Hepatocyte (in vitro differentiated cells): ENCODE measurements around the gene ZDHHC5. TPM values are rescaled to one million over a fixed set of nuclear protein-coding genes. Genes with fewer than 3 reads are reported as not detected.
A peak's percentile ranks its signal among the peaks of the same experiment; 100 is the strongest.

Source experiments
- DNase-seq: peaks from one replicate; pipeline ENCODE4 v3.0.0-alpha.2; 2016; ENCODE audit warnings: low spot score
- H2AFZ ChIP-seq: fragments of 200-600 bp; sonication (generic); 2 replicates; pipeline ENCODE4 v1.6.0; 2016; ENCODE audit warnings: antibody characterized with exemption, mild to moderate bottlenecking
- H3K27ac ChIP-seq: fragments of 200-600 bp; sonication (generic); 2 replicates; pipeline ENCODE4 v1.5.1; 2016; ENCODE audit warnings: mild to moderate bottlenecking
- H3K27me3 ChIP-seq: fragments of 200-600 bp; sonication (generic); 2 replicates; pipeline ENCODE4 v1.6.1; 2016
- H3K36me3 ChIP-seq: fragments of 200-600 bp; sonication (generic); replicated peaks from 2 replicates; pipeline ENCODE4 v1.5.1; 2016; ENCODE audit warnings: low read depth; ENCODE audit not compliant: insufficient read depth
- H3K4me1 ChIP-seq: fragments of 200-600 bp; sonication (generic); 2 replicates; pipeline ENCODE4 v1.5.1; 2016; ENCODE audit warnings: mild to moderate bottlenecking, moderate library complexity; ENCODE audit not compliant: insufficient read depth
- H3K4me2 ChIP-seq: fragments of 200-600 bp; sonication (generic); 2 replicates; pipeline ENCODE4 v1.6.0; 2016
- H3K4me3 ChIP-seq: fragments of 200-600 bp; sonication (generic); 2 replicates; pipeline ENCODE4 v1.5.1; 2016; ENCODE audit warnings: mild to moderate bottlenecking
- H3K79me2 ChIP-seq: fragments of 200-600 bp; sonication (generic); 2 replicates; pipeline ENCODE4 v1.6.0; 2017; ENCODE audit warnings: mild to moderate bottlenecking
- H3K9me2 ChIP-seq: fragments of 200-600 bp; sonication (generic); replicated peaks from 2 replicates; pipeline ENCODE4 v1.6.0; 2017; ENCODE audit warnings: mild to moderate bottlenecking; ENCODE audit not compliant: insufficient read depth
- H3K9me3 ChIP-seq: fragments of 200-600 bp; sonication (generic); 2 replicates; pipeline ENCODE4 v1.5.1; 2016; ENCODE audit warnings: low read depth, mild to moderate bottlenecking
- H4K20me1 ChIP-seq: fragments of 200-600 bp; sonication (generic); 2 replicates; pipeline ENCODE4 v1.6.0; 2016; ENCODE audit warnings: mild to moderate bottlenecking; ENCODE audit not compliant: insufficient read depth, poor library complexity, severe bottlenecking
- CTCF ChIP-seq: fragments of 200-600 bp; sonication (generic); IDR thresholded peaks from 2 replicates; pipeline ENCODE4 v1.5.1; 2016; ENCODE audit warnings: antibody characterized with exemption, mild to moderate bottlenecking; ENCODE audit not compliant: poor library complexity
- EZH2 ChIP-seq: fragments of 200-600 bp; sonication (generic); IDR thresholded peaks from 2 replicates; pipeline ENCODE4 v1.6.1; 2016; ENCODE audit warnings: antibody characterized with exemption, mild to moderate bottlenecking, borderline replicate concordance
- EZH2phosphoT487 ChIP-seq: fragments of 200-600 bp; sonication (generic); IDR thresholded peaks from one replicate; pipeline ENCODE4 v1.6.1; 2018; ENCODE audit warnings: antibody characterized with exemption, mild to moderate bottlenecking, low read depth, moderate library complexity; ENCODE audit not compliant: unreplicated experiment, severe bottlenecking
- WGBS: methylation state at CpG from one replicate; pipeline ENCODE4 v1.1.6; 2016; ENCODE audit warnings: low lambda C conversion rate; ENCODE audit errors: missing lambda C conversion rate; 5-methylcytosine and 5-hydroxymethylcytosine counted together
- polyA plus RNA-seq: library from polyadenylated mRNA; unstranded; fragments of >200 nt; fragmentation: Nextera tagmentation; extraction: Ambion mirVana; gene quantifications from 2 replicates; pipeline ENCODE4 v1.2.1, GENCODE V29; 2016
- total RNA-seq: library from RNA; depleted of rRNA; stranded (reverse); fragments of >200 nt; gene quantifications from 2 replicates; pipeline ENCODE4 v1.2.3, GENCODE V29; 2014

Gene ZDHHC5
- total and polyA plus RNA-seq, 2 experiments from 2014 or later, result 41.3 to 42.3 TPM

- no peaks in the 10 kb centered on the region for H3K27me3 ChIP-seq
- H3K36me3 ChIP-seq, result no peaks in the 10 kb centered on the region
- TF ChIP-seq CTCF (no peak), EZH2phosphoT487 (no peak), EZH2 (no peak)
- H4K20me1 ChIP-seq, result no peaks in the 10 kb centered on the region
- H3K4me3 ChIP-seq, result peak overlapping the region; percentile 9
- no peaks in the 10 kb centered on the region for H3K9me3 ChIP-seq
- no peak for DNase-seq
- 35% methylated on average over 5 of the region's 5 CpGs for WGBS
- peak overlapping the region; percentile 86 for H3K27ac ChIP-seq
- peak overlapping the region; percentile 70 for H2AFZ ChIP-seq
- peak overlapping the region; percentile 74 for H3K4me2 ChIP-seq
- H3K4me1 ChIP-seq, result peaks cover 6% of the 10 kb centered on the region
- H3K9me2 ChIP-seq, result no peaks in the 10 kb centered on the region
- H3K79me2 ChIP-seq, result peaks cover 26% of the 10 kb centered on the region
Measured at GRCh38 chr11:57656885-57657193, 11.1 kb upstream of the ZDHHC5 start.

DNA sequence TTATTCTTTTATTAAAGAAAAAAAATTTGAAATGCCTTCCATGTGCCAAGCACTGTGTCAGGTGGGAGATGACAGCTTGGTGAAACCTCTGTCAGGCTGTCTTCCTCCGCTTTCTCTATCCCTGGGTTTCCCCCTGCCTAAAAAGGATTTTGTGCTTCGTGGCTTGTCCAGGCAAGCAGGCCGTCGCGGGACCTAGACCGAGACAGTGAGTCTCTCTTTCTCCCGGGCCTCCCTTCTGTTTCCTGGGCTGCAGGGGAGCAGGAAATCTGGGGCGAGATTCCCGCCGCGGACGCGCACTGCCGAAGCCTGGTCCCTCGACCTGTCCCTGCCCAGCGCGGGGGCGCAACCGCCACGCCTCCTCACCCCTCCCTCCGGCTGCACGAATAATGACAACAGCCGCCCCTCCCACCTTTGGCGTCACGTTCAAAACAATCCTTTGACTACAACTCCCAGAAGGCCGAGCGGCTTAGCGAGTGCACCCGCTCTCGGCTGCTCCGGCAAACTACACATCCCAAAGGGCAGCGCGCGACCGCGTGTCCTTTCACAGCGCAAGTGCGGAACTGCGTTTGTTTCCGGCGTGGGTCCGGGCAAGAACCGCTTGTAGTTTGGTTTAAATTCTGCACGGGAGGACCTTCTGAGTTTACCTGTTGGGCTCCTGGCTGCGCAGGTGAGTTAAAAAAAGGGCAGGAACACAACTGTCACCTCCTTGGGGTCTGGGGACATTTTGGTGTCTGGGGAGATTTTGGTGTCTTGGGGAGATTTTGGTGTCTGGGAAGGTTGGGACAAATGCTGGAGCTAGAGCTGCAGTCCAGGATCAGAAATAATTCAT is 10.5 kb upstream of the ZDHHC5 start, which contains the start of gene CLP1:
TSS of gene CLP1 (plus strand) at position 569 of the 829 bp plus-strand sequence. CDS start 1,715 bp downstream, outside the sequence.
- TF ChIP-seq EZH2 (no peak), CTCF (no peak), EZH2phosphoT487 (no peak)

DNA sequence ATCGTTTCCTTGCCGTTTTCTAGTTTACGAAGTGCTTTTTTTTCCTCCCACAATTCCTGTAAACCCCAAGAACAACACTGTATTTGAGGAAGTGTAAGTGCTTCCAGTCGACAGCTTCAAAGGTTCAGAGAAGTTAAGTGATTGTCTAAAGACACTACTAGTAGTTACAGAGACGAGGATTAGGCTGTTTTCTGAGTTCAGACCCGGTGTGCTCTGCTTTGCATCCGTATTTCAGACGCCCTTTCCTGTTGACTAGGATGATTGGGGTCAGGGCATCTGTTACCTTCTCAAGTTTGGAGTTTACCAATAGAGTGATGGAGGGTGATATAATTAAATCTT is 9.9 kb upstream of the ZDHHC5 start:
- Histone ChIP-seq H3K27ac (peak overlapping the region; percentile 17), H3K9me3 (no peaks in the 10 kb centered on the region), H2AFZ (peak overlapping the region; percentile 42), H3K9me2 (no peaks in the 10 kb centered on the region), H3K79me2 (peaks cover 26% of the 10 kb centered on the region), H3K27me3 (no peaks in the 10 kb centered on the region), H3K36me3 (no peaks in the 10 kb centered on the region), H4K20me1 (no peaks in the 10 kb centered on the region), H3K4me2 (peak overlapping the region; percentile 82), H3K4me1 (peaks cover 6% of the 10 kb centered on the region), H3K4me3 (peak overlapping the region; percentile 41)
- TF ChIP-seq EZH2phosphoT487, result no peak
- WGBS, result under 1% methylated on average over 8 of the region's 8 CpGs
- no peak for DNase-seq

More for the DNA sequence above, 10.5 kb upstream of the ZDHHC5 start, which contains the start of gene CLP1:
- Histone ChIP-seq H3K4me1 (peaks cover 6% of the 10 kb centered on the region), H4K20me1 (no peaks in the 10 kb centered on the region), H3K79me2 (peaks cover 26% of the 10 kb centered on the region), H3K9me3 (no peaks in the 10 kb centered on the region), H3K36me3 (no peaks in the 10 kb centered on the region), H3K4me2 (peak within 1 kb of the TSS; percentile 82), H3K4me3 (peak within 1 kb of the TSS; percentile 41), H2AFZ (peak within 1 kb of the TSS; percentile 70), H3K27ac (peak within 1 kb of the TSS; percentile 86), H3K27me3 (no peaks in the 10 kb centered on the region), H3K9me2 (no peaks in the 10 kb centered on the region)
- peak; percentile 99 for DNase-seq
- WGBS, result 2% methylated on average over 45 of the region's 45 CpGs

- Histone ChIP-seq H3K27me3 (no peaks in the 10 kb centered on the region), H2AFZ (no peak overlapping the region), H3K79me2 (peaks cover 26% of the 10 kb centered on the region), H3K4me1 (peaks cover 6% of the 10 kb centered on the region), H3K4me2 (no peak overlapping the region), H4K20me1 (no peaks in the 10 kb centered on the region), H3K9me3 (no peaks in the 10 kb centered on the region), H3K27ac (no peak overlapping the region), H3K9me2 (no peaks in the 10 kb centered on the region), H3K4me3 (no peak overlapping the region), H3K36me3 (no peaks in the 10 kb centered on the region)
- 95% methylated on average over 14 of the region's 14 CpGs for WGBS
- TF ChIP-seq CTCF (no peak), EZH2 (no peak), EZH2phosphoT487 (no peak)
- no peak for DNase-seq
Measured at GRCh38 chr11:57659669-57660068, 8.2 kb upstream of the ZDHHC5 start.
